PFSK-1 (cell line): ENCODE data around the gene TMEM220.

Experiments
- POLR2AphosphoS5 ChIP-seq: IDR thresholded peaks from 2 replicates; pipeline ENCODE4 v1.6.1; 2012; ENCODE audit warnings: low read depth, mild to moderate bottlenecking, control low read depth, low read length, moderate library complexity
- TAF1 ChIP-seq: IDR thresholded peaks from 2 replicates; pipeline ENCODE4 v1.6.1; 2012; ENCODE audit warnings: low read length, control low read depth, borderline replicate concordance; ENCODE audit not compliant: insufficient read depth
- TF ChIP-seq, protein P1 (sequence below), 2 experiments: IDR thresholded peaks; 2 replicates each; pipeline versions ENCODE4 v1.6.1 to v1.8.0; 2011 to 2012; ENCODE audit warnings: low read depth in 2 of 2, low read length in 2 of 2, control low read depth in 1 of 2, inconsistent platforms in 1 of 2, mild to moderate bottlenecking in 1 of 2, moderate library complexity in 1 of 2; ENCODE audit not compliant: insufficient read depth in 1 of 2

DNA sequence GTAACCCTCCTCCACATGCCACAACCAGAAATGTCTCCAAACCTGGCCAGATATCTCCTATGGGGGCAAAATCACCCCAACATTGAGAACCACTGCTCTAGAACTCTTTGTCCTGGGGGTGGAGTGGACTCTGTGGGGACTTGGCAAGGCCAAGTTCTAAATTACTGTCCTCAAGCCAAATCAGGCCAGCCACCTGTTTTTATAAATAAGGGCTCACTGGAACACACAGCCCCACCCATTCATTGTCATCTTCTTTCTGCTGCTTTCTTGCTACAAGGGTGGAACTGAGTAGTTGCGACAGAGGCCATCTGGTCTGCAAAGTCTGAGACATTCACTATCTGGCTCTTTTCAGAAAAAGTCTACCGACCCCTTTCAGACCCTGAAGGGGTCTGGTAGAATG lies 26.8 kb upstream of the TMEM220 start:
- no peak for TF ChIP-seq POLR2AphosphoS5
- TF ChIP-seq, protein P1, sequence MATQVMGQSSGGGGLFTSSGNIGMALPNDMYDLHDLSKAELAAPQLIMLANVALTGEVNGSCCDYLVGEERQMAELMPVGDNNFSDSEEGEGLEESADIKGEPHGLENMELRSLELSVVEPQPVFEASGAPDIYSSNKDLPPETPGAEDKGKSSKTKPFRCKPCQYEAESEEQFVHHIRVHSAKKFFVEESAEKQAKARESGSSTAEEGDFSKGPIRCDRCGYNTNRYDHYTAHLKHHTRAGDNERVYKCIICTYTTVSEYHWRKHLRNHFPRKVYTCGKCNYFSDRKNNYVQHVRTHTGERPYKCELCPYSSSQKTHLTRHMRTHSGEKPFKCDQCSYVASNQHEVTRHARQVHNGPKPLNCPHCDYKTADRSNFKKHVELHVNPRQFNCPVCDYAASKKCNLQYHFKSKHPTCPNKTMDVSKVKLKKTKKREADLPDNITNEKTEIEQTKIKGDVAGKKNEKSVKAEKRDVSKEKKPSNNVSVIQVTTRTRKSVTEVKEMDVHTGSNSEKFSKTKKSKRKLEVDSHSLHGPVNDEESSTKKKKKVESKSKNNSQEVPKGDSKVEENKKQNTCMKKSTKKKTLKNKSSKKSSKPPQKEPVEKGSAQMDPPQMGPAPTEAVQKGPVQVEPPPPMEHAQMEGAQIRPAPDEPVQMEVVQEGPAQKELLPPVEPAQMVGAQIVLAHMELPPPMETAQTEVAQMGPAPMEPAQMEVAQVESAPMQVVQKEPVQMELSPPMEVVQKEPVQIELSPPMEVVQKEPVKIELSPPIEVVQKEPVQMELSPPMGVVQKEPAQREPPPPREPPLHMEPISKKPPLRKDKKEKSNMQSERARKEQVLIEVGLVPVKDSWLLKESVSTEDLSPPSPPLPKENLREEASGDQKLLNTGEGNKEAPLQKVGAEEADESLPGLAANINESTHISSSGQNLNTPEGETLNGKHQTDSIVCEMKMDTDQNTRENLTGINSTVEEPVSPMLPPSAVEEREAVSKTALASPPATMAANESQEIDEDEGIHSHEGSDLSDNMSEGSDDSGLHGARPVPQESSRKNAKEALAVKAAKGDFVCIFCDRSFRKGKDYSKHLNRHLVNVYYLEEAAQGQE (IDR thresholded peaks at IDR 0.05; ENCODE audit: insufficient read depth in 1 of 2, low read depth in 2 of 2, low read length in 2 of 2), result no peak
- TF ChIP-seq TAF1, result no peak
